ENCODE measurements around the gene FTSJ3.

DNA sequence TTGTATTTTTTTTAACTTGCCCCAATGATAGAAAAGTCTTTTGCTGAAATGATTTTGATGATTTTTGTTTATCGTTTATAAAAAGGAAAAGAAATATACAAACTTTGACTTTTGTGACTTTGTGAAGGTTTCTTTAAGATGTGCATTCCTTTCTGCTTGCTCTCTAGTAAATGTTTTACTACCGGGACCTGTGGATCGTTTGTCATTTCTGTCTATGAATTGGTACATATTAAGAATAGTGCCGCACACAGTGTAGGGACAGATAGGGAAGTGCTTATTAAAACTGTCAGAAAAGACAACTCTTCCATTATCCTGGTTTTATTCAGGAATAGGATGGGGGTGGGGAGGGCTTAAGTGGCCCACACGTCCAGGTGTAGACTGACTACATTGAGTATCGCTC is 8.3 kb downstream of the FTSJ3 start:
- TF ChIP-seq CTCF (IDR thresholded peaks at IDR 0.05) (no peak), RNF2 (IDR thresholded peaks at IDR 0.05; ENCODE audit: borderline replicate concordance, low read depth) (no peak), RCOR1 (IDR thresholded peaks at IDR 0.05; ENCODE audit: low read depth, low read length) (no peak), KDM5A (IDR thresholded peaks at IDR 0.05) (no peak), SMC3 (IDR thresholded peaks at IDR 0.05) (no peak), MYC (IDR thresholded peaks at IDR 0.05; ENCODE audit: borderline replicate concordance, low read length) (no peak), TFCP2L1 (CRISPR knock-in tag; IDR thresholded peaks at IDR 0.05) (no peak), ESRRA (IDR thresholded peaks at IDR 0.05; ENCODE audit: borderline replicate concordance, low read length) (no peak), FOSB (CRISPR knock-in tag; IDR thresholded peaks at IDR 0.05) (no peak)
